ENCODE results near the gene HSPA1L.
"Not testable (repeated sequence)": the region's sequence is repeated elsewhere in the genome, so short reads cannot be mapped to it uniquely, and the experiment has no call there.

The HSPA1L gene

DNA sequence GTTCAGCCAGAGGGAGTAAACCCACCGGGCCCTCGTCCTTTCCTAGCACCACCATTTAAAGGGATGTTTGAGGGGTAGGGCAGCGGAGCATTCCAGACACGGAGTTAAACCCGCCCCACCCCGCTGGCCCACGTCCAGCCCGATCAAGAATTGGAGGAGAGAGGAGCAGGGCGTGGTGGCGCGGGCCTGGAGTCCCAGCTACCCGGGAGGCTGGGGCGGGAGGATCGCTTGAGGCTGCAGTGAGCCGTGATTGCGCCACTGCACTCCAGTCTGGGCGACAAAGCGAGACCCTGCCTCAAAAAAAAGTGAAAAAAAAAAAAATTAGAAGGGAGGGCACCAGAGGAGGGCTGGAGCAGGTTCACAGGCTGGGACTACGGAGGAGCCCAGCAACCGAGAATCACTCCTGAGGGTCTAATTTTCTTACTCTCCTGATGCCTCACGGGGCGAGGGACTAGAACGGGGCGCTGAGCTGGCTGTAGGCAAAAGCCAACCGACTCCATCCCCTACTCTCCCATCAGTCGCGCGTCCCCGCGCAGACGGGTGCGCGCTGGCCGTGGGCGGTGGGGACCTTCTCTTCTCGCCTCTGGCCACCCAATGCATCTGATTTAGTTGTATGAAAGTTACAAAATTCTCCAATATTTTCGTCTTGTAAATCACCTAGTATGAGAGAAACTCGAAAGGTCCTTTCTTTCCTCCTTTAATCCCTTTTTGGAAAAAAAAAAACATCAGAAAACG is 6.4 kb upstream of the HSPA1L start:
- H3K27ac ChIP-seq (ENCODE audit: extremely low read depth, low read depth, low read length) = peak overlapping the region; percentile 55; the same call in 1 of the 2 replicates
- no peaks in the 10 kb centered on the region for H3K9me3 ChIP-seq (ENCODE audit: control insufficient read depth, insufficient read depth, low read depth, low read length)
- ChIA-PET CTCF (interaction anchor here (0.6 to 0.7 kb wide), 2 partner anchors 84 to 193 kb away, joined by 4 to 9 read pairs; no protein-coding TSS in a partner anchor), POLR2A (interaction anchor here (0.6 to 1.2 kb wide), 5 partner anchors 8 to 141 kb away, joined by 3 to 5 read pairs (median 3); partner anchors contain the start of genes LSM2, NEU1 and VWA7)
- TF ChIP-seq EGR2 (tag by site-specific recombination; IDR thresholded peaks at IDR 0.05; ENCODE audit: low read depth) (0 out of 2 replicates have a peak, but pooled peaks have one; percentile 16), HOXC10 (CRISPR knock-in tag; IDR thresholded peaks at IDR 0.05) (0 out of 2 replicates have a peak, but pooled peaks have one; percentile 63), ZNF335 (tag by site-specific recombination; conservative IDR thresholded peaks at IDR 0.05) (peak; percentile 91), ZNF585B (tag by site-specific recombination; IDR thresholded peaks at IDR 0.05) (no peak), ZFHX2 (tag by site-specific recombination; conservative IDR thresholded peaks at IDR 0.05) (peak; percentile 54), ZNF707 (tag by site-specific recombination; IDR thresholded peaks at IDR 0.05) (no peak), ZNF24 (tag by site-specific recombination; IDR thresholded peaks at IDR 0.05) (no peak)
- TF ChIP-seq, protein P1, sequence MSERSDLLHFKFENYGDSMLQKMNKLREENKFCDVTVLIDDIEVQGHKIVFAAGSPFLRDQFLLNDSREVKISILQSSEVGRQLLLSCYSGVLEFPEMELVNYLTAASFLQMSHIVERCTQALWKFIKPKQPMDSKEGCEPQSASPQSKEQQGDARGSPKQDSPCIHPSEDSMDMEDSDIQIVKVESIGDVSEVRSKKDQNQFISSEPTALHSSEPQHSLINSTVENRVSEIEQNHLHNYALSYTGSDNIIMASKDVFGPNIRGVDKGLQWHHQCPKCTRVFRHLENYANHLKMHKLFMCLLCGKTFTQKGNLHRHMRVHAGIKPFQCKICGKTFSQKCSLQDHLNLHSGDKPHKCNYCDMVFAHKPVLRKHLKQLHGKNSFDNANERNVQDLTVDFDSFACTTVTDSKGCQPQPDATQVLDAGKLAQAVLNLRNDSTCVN (tag by site-specific recombination; optimal IDR thresholded peaks at IDR 0.05) = peak; percentile 64
- no peaks in the 10 kb centered on the region; the same call in 1 of the 2 replicates for H3K4me1 ChIP-seq (ENCODE audit: control insufficient read depth, insufficient read depth, low read length)
- H3K36me3 ChIP-seq (ENCODE audit: control insufficient read depth in 2 of 2, insufficient read depth in 1 of 2, low read length in 2 of 2) = peaks cover 0 to 25% of the 10 kb centered on the region in 2 experiments; a peak in 1 of 3 replicates
- H3K4me3 ChIP-seq (ENCODE audit: low read depth, low read length) = peak overlapping the region; percentile 42

DNA sequence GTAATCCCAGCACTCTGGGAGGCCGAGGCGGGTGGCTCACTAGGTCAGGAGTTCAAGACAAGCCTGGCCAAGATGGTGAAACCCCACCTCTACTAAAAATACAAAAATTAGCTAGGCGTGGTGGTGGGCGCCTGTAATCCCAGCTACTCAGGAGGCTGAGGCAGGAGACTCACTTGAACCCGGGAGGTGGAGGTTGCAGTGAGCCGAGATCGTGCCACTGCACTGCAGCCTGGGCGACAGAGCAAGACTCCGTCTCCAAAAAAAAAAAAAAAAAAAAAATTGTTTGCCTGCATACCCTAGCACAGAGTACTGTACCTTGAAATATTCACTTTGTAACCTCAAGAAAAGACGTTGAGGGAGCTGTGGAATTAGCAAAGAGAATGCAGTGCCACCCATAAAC is 5.3 kb upstream of the HSPA1L start:
- not testable (repeated sequence) for H3K4me3 ChIP-seq (ENCODE audit: low read depth, low read length); H3K27ac ChIP-seq (ENCODE audit: extremely low read depth, low read depth, low read length); H3K4me1 ChIP-seq (ENCODE audit: control insufficient read depth, insufficient read depth, low read length); H3K9me3 ChIP-seq (ENCODE audit: control insufficient read depth, insufficient read depth, low read depth, low read length)
- ChIA-PET POLR2A (interaction anchor here (0.5 to 1.5 kb wide), 6 partner anchors 14 to 130 kb away, joined by 3 to 7 read pairs (median 4); partner anchors contain the start of genes LSM2 and NEU1), CTCF (interaction anchor here (0.7 to 1.4 kb wide), 4 partner anchors 14 to 139 kb away, joined by 3 to 4 read pairs (median 3); partner anchors contain the start of genes LSM2, LY6G5C and VARS1)
- peak; percentile 9; the same call in 1 of the 2 replicates for TF ChIP-seq KLF1 (tag by site-specific recombination; IDR thresholded peaks at IDR 0.05)
- TF ChIP-seq, protein P2, sequence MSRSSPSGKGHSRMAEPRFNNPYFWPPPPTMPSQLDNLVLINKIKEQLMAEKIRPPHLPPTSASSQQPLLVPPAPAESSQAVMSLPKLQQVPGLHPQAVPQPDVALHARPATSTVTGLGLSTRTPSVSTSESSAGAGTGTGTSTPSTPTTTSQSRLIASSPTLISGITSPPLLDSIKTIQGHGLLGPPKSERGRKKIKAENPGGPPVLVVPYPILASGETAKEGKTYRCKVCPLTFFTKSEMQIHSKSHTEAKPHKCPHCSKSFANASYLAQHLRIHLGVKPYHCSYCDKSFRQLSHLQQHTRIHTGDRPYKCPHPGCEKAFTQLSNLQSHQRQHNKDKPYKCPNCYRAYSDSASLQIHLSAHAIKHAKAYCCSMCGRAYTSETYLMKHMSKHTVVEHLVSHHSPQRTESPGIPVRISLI (tag by site-specific recombination; IDR thresholded peaks at IDR 0.05) = peak; percentile 57; the same call in 1 of the 2 replicates
- H3K36me3 ChIP-seq (ENCODE audit: control insufficient read depth in 2 of 2, insufficient read depth in 1 of 2, low read length in 2 of 2) = peaks cover 0 to 25% of the 10 kb centered on the region in 2 experiments; a peak in 1 of 3 replicates

DNA sequence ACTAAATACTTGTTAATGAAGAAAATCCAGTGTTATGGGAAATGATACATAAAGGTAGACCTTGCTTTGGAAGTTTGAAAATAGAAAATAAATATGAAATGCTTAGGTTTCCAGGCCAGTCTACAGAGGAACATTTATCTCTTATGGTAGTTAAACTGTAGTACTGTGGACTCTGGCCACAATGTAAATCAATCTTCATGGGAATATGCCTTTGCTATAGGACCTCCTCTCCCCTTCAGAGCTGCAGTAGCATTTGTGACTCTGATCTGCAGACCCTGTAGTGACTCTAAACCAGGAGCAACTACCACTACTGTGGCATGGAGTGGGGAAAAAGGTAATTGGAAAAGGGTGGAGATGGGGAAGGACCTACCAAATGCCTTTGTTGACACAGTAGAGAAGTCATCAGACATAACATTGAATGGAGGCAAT is 4.8 kb upstream of the HSPA1L start:
- H3K27ac ChIP-seq (ENCODE audit: extremely low read depth, low read depth, low read length) = no peak overlapping the region; the same call in 1 of the 2 replicates
- no peak overlapping the region for H3K4me3 ChIP-seq (ENCODE audit: low read depth, low read length)
- peaks cover 0 to 25% of the 10 kb centered on the region in 2 experiments; a peak in 1 of 3 replicates for H3K36me3 ChIP-seq (ENCODE audit: control insufficient read depth in 2 of 2, insufficient read depth in 1 of 2, low read length in 2 of 2)
- H3K9me3 ChIP-seq (ENCODE audit: control insufficient read depth, insufficient read depth, low read depth, low read length) = no peaks in the 10 kb centered on the region
- H3K4me1 ChIP-seq (ENCODE audit: control insufficient read depth, insufficient read depth, low read length) = no peaks in the 10 kb centered on the region; the same call in 1 of the 2 replicates
- ChIA-PET POLR2A (interaction anchor here (0.5 to 1.5 kb wide), 7 partner anchors 10 to 146 kb away, joined by 3 to 7 read pairs (median 4); partner anchors contain the start of genes LSM2 and NEU1), CTCF (interaction anchor here (1.0 to 1.4 kb wide), 3 partner anchors 13 to 139 kb away, joined by 3 to 4 read pairs (median 3); partner anchors contain the start of genes LSM2, LY6G5C and VARS1)
- TF ChIP-seq RBAK (tag by site-specific recombination; IDR thresholded peaks at IDR 0.05) (no peak), SCRT2 (tag by site-specific recombination; IDR thresholded peaks at IDR 0.05) (no peak), ZNF366 (tag by site-specific recombination; conservative IDR thresholded peaks at IDR 0.05) (no peak), ZXDB (tag by site-specific recombination; IDR thresholded peaks at IDR 0.05) (no peak), ZNF239 (tag by site-specific recombination; IDR thresholded peaks at IDR 0.05) (no peak), OSR2 (tag by site-specific recombination; IDR thresholded peaks at IDR 0.05) (peak; percentile 59)
- TF ChIP-seq, protein P3, sequence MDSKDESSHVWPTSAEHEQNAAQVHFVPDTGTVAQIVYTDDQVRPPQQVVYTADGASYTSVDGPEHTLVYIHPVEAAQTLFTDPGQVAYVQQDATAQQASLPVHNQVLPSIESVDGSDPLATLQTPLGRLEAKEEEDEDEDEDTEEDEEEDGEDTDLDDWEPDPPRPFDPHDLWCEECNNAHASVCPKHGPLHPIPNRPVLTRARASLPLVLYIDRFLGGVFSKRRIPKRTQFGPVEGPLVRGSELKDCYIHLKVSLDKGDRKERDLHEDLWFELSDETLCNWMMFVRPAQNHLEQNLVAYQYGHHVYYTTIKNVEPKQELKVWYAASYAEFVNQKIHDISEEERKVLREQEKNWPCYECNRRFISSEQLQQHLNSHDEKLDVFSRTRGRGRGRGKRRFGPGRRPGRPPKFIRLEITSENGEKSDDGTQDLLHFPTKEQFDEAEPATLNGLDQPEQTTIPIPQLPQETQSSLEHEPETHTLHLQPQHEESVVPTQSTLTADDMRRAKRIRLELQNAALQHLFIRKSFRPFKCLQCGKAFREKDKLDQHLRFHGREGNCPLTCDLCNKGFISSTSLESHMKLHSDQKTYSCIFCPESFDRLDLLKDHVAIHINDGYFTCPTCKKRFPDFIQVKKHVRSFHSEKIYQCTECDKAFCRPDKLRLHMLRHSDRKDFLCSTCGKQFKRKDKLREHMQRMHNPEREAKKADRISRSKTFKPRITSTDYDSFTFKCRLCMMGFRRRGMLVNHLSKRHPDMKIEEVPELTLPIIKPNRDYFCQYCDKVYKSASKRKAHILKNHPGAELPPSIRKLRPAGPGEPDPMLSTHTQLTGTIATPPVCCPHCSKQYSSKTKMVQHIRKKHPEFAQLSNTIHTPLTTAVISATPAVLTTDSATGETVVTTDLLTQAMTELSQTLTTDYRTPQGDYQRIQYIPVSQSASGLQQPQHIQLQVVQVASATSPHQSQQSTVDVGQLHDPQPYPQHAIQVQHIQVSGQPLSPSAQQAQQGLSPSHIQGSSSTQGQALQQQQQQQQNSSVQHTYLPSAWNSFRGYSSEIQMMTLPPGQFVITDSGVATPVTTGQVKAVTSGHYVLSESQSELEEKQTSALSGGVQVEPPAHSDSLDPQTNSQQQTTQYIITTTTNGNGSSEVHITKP (tag by site-specific recombination; IDR thresholded peaks at IDR 0.05) = 0 out of 2 replicates have a peak, but pooled peaks have one; percentile 41
- TF ChIP-seq, protein P4, sequence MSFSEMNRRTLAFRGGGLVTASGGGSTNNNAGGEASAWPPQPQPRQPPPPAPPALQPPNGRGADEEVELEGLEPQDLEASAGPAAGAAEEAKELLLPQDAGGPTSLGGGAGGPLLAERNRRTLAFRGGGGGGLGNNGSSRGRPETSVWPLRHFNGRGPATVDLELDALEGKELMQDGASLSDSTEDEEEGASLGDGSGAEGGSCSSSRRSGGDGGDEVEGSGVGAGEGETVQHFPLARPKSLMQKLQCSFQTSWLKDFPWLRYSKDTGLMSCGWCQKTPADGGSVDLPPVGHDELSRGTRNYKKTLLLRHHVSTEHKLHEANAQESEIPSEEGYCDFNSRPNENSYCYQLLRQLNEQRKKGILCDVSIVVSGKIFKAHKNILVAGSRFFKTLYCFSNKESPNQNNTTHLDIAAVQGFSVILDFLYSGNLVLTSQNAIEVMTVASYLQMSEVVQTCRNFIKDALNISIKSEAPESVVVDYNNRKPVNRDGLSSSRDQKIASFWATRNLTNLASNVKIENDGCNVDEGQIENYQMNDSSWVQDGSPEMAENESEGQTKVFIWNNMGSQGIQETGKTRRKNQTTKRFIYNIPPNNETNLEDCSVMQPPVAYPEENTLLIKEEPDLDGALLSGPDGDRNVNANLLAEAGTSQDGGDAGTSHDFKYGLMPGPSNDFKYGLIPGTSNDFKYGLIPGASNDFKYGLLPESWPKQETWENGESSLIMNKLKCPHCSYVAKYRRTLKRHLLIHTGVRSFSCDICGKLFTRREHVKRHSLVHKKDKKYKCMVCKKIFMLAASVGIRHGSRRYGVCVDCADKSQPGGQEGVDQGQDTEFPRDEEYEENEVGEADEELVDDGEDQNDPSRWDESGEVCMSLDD (tag by site-specific recombination; IDR thresholded peaks at IDR 0.05) = no peak

Measured in HEK293 (cell line).